Fibroblast of skin of right quadriceps (primary cell): Measurements from ENCODE around the gene AHDC1.

Experiments
- DNase-seq: peaks from one replicate; pipeline ENCODE4 v3.0.0-alpha.2; 2013

Gene AHDC1

DNA sequence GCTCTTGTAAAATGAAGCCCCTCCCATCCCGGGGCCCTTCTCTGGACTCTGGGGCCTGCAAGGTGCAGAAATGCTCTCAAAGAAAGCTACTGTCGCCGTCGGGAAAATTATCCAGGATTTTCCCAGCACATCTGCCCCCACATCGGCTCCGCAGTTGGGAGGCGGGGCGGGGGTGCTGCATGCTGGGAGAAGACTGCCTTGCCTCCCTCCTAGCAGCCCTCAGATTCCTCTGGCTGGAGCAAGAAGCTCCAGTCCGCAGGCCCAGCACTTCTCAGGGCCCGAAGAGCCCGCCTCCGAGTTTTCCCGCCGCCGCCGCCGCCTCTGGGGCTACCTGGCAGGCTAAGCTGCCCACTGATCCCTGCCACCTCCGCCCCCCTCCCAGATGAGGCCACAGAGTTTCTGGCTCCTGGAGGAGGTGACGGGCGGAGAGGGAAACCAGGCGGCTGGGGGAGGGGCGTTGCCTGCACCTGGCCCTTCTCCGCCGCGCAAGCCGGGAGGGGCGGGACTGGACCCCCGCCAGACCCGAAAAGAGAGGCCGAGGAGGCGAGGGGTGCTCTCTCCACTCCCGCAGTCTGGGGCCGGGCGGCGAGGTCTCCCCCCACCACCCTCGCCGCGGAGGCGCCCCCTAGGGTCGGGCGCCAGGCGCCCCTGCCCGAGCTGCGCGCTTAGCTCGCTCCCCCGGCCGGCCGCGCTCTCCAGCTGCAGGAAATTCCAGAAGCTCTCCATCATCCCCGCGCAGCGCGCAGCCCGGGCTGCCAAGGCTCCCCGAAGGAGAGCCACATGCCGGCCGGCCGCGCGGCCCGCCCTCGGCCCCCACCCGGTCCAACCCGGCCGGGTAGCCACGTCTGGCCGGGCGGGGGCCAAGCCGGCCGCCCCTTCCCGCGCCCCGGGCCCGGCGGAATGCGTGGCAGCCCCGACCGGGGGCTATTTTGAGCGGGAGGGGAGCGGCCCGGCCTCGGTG, 28.8 kb downstream of the AHDC1 start:
- peak; percentile 84 for DNase-seq

DNA sequence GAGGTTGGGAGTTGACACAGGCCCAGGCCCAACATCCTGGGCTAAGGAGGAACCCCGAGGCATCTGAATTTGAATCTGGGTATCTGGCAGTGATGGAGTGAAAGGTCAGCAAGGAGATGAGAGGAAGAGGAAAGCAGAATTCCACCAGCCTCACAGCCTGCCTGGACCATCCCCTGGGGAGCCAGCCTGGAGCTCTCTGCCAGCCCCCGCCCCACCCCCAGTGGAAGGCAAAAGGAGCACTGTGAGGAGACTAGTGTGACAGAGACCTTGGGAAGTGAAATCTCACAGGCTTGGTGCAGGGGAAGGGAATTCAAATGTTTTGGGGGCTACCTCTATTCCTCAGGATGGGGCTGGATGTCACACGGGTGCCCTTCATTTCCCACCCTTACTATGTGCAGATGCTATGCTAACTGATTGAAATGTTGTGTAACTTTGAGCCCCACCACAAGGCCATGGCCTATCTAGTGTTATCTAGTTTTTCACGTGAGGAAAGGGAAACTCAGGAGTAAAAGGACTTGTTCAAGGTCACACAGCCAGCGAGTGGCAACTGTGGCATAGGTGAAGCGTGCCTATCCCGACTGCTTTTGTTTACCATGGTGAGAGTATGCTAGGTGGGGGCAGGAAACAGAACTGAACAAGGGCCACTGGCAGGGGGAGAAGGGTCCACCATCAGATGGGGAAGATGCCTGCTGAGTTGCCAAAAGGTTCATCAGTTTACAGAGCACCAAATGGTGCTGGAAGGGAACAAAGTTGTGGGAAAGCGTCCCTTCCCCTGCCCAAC, 29.8 kb downstream of the AHDC1 start:
- DNase-seq, result no peak

DNA sequence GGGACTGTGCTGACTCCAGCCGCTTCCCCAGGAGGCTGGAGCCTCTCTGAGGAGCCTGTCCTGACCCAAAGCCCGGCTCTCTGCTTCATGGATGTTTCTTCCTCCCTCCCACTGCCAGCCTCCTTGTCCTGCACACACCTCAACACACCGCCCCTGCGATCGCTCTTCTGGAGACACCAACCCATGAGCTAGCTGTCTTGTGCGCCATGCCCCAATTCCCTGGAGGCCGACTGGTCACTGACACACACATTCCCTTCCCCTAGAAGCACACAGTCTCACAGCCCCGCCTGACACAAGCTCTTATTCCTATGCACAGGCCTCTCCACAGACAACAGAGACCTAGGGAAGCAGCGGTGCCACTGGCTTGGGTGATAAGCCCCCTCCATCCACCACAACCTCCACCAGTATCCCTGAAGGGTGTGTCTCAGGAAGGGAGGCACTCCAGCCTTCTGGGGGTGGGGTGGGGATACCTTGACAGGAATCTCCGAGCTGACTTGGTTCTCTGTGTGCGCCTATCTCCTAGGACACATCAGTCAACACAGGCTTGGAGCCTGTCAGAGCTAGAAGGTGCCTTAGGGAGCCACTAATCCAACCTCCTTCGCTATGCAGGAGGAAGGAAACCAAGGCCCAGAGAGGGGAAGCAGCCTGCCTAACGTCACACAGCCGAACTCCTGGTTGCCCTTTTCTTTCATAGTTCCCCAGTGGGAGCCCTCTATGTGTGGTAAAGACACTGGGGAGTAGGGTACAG, 31.1 kb downstream of the AHDC1 start:
- DNase-seq, result peak; percentile 58

DNA sequence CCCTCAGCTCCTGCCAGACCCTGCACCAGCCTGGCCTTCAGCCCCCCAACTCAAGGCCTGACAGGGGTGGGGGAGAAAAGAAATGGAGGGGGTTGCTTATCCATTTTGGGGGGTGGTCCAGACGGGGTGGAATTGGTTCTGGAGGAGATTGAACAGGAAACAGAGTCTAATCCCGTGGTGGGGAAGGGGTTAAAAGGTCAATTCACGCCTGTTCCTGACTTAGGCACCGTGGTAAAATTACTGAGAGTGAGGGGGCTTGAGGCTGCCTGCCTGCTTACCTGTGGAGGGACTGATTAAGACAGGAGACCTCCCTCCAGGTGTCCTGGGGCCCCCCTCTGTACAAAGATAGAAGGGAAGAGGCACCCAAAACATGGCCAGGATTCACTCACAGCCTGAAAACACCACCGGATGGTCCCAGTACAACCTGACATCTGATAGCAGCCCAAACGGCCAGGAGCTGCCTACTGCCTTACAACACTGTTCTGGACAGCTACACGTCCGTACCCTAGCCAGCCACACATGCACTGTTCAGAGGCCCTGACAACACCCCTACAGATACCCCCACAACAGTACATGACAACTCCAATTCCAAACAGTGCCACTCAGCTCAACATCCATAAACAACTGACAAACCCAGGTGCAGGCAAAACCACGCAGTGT, 31.8 kb downstream of the AHDC1 start:
- no peak for DNase-seq

DNA sequence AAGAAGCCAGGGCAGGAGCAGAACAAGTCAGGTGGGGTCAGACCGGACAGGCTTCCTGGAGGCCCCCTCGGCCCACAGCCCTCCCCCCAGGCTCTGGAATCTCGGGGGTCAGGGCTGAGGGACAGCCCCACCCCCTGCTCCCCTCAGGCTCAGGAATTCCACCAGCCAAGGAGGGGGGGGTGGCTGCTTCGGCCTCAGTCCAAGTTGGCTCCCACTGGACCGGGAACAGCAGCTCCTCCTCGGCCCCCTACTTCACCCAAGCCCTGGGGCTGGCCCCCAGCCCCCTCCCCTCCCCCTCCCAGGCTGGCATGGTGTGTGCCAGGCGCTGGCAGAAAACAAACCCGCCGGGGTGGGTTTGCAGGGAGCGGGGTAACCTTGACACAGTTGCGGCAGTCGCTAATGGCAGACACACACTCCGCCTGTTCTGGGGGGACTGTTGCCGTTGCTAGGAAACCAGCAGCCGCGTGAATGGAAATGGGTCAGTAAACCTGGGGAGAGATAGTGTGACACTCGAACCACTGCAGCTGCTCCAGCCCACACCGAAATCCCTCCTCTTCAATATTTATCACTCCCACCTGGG, 32.4 kb downstream of the AHDC1 start:
- DNase-seq, result no peak

DNA sequence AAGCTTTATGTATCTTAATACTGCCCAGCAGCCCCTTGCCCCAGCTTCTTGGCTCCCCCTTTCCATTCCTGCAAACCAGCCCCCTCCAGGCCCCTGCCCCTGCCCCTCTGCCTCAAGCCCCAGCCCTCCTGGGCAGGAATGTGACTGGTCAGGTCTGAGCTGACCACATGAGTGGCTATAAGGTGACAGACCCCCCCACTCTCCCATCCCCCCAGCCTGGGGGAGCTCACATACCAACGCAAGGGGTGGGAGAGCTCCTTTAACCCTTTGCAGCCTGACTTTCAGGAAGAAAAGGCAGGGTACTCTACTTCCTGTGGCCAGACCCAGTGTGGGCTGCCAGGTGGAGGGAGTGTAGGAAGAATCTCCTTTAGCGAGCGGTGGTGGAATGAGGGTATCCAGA, 33.2 kb downstream of the AHDC1 start:
- DNase-seq, result no peak

DNA sequence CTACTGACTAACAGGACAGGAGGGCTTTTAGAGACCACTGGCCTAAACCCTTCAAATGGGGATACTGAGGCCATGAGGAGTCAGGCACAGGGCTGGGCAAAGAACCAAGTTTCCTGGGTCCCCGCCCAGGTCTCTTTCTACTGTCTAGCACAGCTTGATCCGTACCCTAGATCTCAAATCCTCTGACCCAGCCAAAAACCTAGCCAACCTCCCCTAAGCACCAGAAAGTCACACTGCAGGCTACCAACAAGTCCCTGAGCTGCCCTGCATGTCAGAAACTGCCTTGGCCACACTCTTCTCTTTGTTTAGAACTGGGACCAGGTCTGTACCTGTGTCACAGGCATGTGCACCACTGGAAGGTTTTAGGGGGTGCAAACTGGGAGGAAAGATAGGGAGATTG, 33.6 kb downstream of the AHDC1 start:
- DNase-seq, result no peak

DNA sequence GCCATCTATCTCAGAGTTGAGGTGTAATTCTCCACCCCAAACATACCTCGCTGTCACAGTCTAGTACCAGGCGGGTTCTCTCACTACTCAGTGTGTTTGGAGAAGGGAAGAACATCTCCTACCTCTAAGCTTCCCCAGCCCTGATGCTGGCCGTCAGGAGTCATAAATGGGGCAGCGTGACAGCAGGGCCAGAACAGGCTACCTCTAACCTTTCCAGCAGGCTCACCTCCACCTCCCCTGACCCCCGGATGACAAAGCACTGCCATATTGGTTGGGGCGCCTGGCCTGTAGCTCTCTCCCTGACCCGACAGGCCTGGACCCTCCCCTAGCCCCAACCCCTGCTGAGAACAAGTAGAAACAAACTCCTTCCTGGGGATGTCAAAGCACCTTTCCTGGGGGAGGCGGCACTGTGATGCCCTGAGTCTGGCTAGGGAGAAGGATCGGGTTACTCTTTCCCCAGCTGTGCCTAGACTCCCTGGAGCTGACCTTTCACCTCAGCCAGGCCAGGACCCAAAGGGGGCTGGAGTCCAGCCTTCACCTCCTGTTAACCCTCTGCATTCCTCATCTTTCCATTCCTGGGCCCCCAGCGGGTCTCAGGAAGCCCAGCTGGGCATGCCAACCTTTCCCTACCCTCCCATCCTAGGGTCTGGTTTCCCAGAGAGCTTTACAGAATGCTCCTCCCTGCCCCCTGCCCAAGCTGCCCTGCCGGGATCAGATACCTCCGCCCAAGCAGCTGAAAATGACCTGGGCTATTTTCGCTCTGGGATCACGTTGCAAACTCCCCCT, 34.2 kb downstream of the AHDC1 start:
- DNase-seq, result no peak

DNA sequence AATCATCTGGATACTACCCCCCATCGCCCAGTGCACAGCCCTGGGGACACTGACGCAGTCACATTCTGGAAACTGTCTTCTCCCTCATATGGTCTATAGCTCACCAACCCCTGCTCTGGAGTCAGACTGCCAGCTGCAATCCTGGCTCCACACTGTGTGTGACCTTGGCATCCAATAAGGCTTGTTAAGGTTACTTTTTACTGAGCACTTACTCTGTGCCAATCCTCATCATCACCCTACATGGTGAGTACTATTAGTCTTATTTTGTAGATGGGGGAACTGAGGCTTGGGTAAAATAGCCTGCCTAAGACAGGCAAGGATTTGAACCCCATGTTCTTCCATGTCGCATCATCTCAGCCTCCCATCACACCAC, 34.9 kb downstream of the AHDC1 start:
- DNase-seq, result no peak

DNA sequence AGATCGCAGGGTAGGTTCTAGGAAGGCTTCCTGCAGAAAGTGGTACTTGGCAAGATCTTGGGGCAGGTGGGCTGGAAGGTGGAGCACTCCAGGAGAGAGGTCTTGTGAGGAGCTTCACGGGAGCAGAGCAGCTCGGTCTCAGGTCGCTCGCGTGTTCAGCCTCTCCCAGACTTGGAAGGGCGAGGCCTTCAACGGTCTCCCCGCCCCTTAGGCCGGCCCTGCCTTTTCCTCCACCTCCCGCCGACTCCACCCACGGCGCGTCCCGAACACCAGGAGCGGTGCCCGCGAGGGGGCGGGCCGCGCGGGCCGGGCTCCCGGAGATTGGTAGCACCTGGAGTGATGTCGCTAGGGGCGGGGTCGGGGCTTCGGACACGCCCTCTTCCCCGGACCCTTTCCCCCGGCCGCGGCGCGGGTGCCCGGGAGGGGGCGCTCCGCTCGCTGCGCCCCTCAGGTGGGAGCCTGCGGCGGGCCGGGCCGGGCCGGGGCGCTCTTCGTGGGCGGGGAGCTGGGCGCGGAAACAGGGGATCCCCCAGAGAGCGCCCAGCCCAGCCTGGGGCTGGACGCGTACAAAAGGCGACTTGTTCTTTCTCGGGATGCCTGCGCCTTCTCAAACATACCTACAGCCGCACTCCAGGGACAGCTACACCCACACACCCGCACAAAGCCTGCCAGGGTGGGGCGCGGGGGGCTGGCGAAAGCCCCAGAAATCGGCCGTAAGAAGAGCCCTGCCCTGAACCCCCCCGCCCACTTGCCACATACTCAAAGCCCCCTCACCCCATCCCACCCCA, 35.5 kb downstream of the AHDC1 start:
- peak; percentile 91 for DNase-seq

DNA sequence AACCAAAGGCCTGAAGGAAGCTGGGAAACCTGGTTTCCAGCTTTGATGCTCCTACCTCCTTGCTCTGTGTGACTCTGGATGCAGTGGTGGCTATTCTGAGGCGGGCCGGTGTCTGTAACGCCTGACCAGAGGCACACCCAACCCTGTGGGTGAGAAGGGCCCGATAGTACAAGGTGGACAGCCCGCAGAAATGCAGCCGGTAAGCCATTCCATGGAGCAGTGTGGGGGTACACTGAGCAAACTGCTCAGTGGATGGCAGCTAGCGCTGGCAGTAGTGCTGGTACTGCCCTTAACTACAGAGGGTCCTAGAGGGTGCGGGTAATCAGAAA, 36.0 kb downstream of the AHDC1 start:
- no peak for DNase-seq

DNA sequence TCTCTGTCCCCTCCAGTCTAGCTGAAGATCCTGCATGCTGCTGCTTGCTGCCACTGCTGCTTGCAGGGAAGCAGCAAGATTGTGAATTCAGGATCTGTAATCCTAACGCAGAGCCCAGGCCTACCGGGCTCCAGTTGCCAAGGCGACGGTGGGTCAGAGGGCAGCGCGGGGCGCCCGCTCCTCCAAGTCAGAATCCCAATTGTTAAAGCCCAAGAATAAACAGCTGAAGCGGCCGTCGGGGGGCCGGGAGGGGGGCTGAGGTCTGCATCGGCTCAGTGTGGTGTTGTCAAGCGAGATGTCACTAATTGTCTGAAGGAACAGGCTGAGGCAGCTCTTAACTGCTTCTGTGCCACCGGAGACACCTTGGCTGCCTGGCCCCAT, 36.8 kb downstream of the AHDC1 start:
- DNase-seq, result no peak

DNA sequence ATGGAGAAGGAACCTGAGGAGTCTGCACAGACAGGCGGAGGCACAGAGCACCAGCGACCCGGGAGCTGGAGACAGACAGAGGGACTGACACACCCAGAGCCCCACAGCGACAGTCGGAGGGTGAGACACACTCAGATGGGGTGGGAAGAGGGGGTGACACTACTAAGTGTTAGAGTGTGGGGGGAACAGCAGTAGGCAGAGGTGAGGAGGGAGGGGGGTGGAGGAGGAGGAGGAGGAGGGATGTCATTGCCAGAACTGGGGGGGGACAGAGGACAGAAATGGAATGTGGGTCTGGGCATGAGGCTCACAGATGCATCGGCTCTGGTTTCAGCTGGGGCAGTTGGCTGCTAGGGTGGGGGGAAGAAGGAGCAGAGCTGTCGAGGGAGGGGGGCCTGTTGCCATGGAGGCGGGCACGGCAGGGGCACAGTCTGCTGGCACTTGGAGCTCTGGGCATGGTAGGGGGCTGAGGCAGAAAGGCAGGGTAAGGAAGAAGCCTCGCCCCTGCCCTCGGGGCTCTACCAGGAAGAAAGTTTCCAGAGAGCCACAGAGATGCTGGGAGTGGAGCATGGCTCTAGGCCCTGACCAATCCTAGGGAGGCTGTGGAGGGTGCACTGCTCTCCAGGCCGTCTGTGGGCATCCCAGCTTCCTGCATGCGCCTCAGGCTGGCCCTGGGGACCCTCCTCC, 37.3 kb downstream of the AHDC1 start:
- no peak for DNase-seq

DNA sequence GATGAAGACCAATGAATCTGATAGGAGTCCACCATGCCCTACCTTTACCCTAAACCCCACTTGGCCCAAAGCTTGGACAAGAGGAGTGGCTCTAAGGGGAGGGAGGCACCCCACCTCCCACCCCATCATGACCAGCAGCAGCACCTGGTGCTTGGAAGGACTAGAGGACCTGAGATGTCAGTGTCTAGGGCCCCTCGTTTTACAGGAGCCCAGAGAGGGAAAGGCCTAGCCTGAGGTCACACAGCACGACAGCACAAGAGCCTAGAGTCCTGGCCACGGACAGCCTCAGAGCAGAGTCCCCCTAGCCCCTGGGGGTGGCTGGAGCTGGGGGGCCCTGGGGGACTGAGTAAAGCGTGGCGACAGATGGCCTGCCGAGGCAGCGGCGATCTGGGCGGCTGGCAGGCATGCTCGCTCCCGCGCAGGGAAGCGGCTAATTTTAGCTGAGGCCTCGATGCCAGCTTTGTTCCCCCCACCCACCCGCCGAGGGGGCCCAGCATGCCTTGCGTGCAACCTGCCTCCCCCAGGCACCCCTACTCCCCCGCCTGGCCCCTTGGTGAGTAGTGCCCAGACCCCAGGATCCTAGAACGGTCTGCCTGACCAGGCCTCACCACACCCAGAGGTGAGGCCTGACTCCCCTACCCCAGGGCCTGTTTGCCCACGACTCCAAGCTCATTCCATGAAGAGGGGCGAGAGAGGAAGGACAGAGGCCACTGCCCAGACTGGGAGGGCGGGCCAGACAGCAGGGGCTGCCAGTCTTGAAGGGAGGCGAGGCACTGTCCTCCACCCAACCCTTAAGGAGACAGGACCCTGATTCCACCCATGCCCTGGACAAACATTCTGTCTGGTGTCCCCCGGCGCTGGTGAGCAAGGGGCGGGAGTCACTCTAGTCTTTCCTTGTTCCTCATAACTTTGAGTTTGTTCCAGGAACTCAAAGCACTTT, 39.0 kb downstream of the AHDC1 start:
- no peak for DNase-seq

DNA sequence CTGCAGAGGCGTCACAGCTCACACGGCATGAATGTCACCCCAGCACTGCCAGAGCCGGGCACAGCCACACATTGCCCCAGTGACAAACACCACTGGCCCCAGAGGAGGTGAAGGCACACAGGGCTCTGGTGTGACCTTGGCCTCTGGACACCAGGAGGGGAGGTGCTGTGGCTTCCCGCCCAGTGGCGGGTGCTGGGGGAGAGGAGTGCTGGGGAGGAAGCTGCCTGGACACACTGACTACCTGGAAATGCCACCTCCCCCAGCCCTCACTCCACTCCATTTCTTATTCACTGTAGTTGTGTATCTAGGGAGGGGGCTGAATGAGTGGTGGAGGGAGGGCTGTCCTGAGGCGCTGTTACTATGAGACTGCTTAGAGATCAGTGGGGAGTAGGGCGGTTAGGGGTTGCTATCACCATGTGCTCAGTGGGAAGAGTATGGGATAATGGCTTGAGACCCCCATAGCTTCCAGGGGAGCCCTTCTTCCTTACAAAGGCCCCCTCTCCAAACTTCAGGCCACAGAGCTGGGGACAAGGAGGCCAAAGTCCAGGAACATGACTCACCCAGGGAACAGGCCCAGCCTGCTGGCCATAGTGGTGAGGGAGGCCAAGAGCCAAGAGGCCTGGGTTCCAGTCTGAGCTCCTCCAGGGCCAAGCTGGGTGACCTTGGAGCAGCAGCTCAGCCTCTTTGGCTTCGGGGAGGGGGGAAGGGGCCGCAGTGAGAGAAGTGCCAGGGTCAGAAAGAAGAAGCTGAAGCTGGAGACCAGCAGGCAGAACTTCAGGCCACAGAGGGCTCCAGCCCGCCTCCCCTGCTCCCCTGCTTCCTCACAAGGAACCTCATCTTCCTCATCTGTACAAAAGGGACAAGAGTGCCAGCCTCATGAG, 40.1 kb downstream of the AHDC1 start:
- no peak for DNase-seq

DNA sequence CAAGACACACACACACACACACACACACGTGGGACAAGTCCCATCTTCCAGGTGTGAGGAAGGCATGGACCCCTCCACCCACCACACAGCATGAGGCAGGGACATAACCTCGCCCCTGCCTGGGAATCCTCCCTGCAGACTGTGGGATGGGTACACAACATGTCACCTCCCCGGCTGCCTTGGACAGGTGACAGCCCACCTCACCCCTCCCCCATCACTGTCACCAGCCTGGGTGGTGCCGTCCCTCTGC, 40.7 kb downstream of the AHDC1 start:
- no peak for DNase-seq

DNA sequence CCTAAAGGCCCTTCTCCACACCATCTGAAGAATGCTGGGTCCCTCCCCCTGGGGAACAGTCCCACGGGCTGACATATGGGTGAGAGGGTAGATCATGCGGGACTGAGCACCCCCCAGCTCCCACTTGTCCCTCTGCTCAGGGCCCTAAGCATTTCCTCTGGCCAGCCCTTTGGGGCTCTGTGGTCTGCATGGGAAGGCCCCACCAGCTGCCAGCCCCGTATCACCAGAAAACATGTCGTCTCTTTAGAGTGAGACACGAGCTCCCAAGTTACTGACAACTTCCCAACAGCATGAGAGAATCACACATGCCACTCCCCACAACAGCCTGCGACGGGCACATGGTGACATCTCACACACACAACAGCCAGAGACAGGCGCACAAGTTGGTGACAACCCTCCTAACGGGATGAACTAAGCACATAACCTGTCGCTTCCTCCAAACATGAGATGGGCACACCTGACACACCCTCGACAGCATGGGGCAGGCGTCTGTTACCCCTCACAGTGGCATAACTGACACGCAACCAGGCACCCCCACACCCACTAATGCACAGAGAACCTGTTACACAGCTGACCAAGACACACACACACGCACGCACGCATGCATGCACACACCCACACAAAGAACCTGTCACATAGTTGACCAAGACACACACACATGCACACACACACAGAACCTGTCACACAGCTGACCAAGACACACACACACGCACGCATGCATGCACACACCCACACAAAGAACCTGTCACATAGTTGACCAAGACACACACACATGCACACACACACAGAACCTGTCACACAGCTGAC, 41.2 kb downstream of the AHDC1 start:
- no peak for DNase-seq

DNA sequence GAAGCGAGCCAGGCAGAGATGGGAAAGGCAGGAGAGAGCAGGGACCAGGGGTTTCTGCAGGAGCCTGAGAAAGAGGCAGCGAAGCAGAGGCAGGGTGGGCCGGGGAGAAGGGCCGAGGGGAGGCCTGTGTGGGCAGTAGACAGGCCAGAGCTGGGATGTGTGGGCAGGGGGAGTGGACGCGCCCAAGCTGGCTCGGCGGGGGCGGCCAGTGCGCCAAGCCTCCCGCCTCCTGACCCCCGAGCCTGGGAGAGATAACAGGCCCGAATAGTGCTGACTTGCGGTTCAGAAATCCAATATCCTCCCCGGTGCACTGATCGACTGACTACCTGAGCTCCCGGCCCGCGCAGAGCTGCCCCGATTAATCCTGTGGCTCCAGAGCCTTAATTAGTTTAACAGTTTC, 41.9 kb downstream of the AHDC1 start:
- DNase-seq, result no peak
